DND-41 (cell line): ENCODE measurements around the gene MYBL2.

ENCODE experiments used
- CTCF ChIP-seq: IDR thresholded peaks from 2 replicates; pipeline ENCODE4 v1.5.1; 2012; ENCODE audit warnings: borderline replicate concordance, low read length, moderate library complexity, mild to moderate bottlenecking; ENCODE audit not compliant: poor library complexity, severe bottlenecking; ENCODE audit errors: extremely low read depth
- EZH2 ChIP-seq: IDR thresholded peaks from 3 replicates; pipeline ENCODE4 v1.6.1; 2012; ENCODE audit warnings: borderline replicate concordance, low read depth, mild to moderate bottlenecking, moderate library complexity, low read length, inconsistent platforms; ENCODE audit not compliant: severe bottlenecking

- TF ChIP-seq CTCF (no peak), EZH2 (no peak)
Measured at GRCh38 chr20:43720007-43720406, 53.1 kb downstream of the MYBL2 start.
